HG02970 (cell line): ENCODE results near the gene LRP1.
"Not testable (repeated sequence)": the region's sequence is repeated elsewhere in the genome, so short reads cannot be mapped to it uniquely, and the experiment has no call there.

Source experiments
- ATAC-seq: cut with Tn5 transposase; IDR thresholded peaks from one replicate; pipeline ENCODE4 v1.9.1; 2021; ENCODE audit warnings: mild to moderate bottlenecking, moderate library complexity, moderate number of reproducible peaks; ENCODE audit not compliant: unreplicated experiment, low FRiP score

The LRP1 gene

GRCh38 chr12:57110104-57111030, 17.9 kb upstream of the LRP1 start:
- peak; percentile 33 for ATAC-seq

GRCh38 chr12:57111031-57111734, 17.1 kb upstream of the LRP1 start, which contains the start of gene STAT6:
Gene STAT6 (minus strand): TSS chr12:57111362. CDS start chr12:57108278, 3,084 bp downstream.
- ATAC-seq = peak; percentile 39

- no peak for ATAC-seq
Observed at GRCh38 chr12:57112492-57113294, 15.6 kb upstream of the LRP1 start.

- ATAC-seq = no peak
Observed at GRCh38 chr12:57116580-57117281, 11.6 kb upstream of the LRP1 start.

- no peak for ATAC-seq
Observed at GRCh38 chr12:57118711-57119271, 9.5 kb upstream of the LRP1 start.

GRCh38 chr12:57119294-57120085, 8.8 kb upstream of the LRP1 start:
- ATAC-seq = no peak

- ATAC-seq = not testable (repeated sequence)
Observed at GRCh38 chr12:57120718-57121117, 7.6 kb upstream of the LRP1 start.

GRCh38 chr12:57123813-57124212, 4.5 kb upstream of the LRP1 start:
- no peak for ATAC-seq

- no peak for ATAC-seq
Observed at GRCh38 chr12:57124261-57124877, 3.9 kb upstream of the LRP1 start.

- ATAC-seq = no peak
Observed at GRCh38 chr12:57126061-57126460, 2.2 kb upstream of the LRP1 start.

GRCh38 chr12:57126561-57126960, 1.7 kb upstream of the LRP1 start:
- no peak for ATAC-seq

- no peak for ATAC-seq
Observed at GRCh38 chr12:57127101-57127725, 1.1 kb upstream of the LRP1 start.

GRCh38 chr12:57128519-57129247, 400 bp downstream of the LRP1 start:
- no peak for ATAC-seq

- no peak for ATAC-seq
Observed at GRCh38 chr12:57129321-57129842, 1.1 kb downstream of the LRP1 start.

GRCh38 chr12:57129889-57130288, 1.6 kb downstream of the LRP1 start:
- ATAC-seq = no peak

GRCh38 chr12:57130941-57131340, 2.7 kb downstream of the LRP1 start:
- no peak for ATAC-seq
